K562 (cell line): ENCODE measurements around the gene TYW3. TPM values are rescaled to one million over a fixed set of nuclear protein-coding genes. Genes with fewer than 3 reads are reported as not detected.

Experiments used
- CEBPG ChIP-seq, 3 experiments: fragments of 200-800 bp in 1 of 3; sonication (Bioruptor generic) in 1 of 3; sonication (generic) in 1 of 3; formaldehyde crosslinking in 1 of 3; IDR thresholded peaks in 2 of 3; conservative IDR thresholded peaks in 1 of 3; 2 replicates each; pipeline versions ENCODE4 v1.6.1 to v1.8.0; 2016 to 2022; ENCODE audit warnings: missing compliant biosample characterization in 2 of 3, missing genetic modification characterization in 2 of 3, mild to moderate bottlenecking in 1 of 3, missing genetic modification reagents in 1 of 3
- MAZ ChIP-seq, 2 experiments: fragments of 450-650 bp in 1 of 2; sonication (generic) in 1 of 2; formaldehyde crosslinking; IDR thresholded peaks in 1 of 2; conservative IDR thresholded peaks in 1 of 2; 2 replicates each; pipeline versions ENCODE4 v1.4.0 to v1.5.0; 2020; ENCODE audit warnings: mild to moderate bottlenecking in 1 of 2, missing genetic modification reagents in 1 of 2
- POLR3G ChIP-seq: IDR thresholded peaks from 2 replicates; pipeline ENCODE4 v1.6.1; 2011; ENCODE audit not compliant: insufficient read length, insufficient replicate concordance; ENCODE audit errors: extremely low read depth
- SPI1 ChIP-seq: IDR thresholded peaks from 2 replicates; pipeline ENCODE4 v1.6.1; 2011; ENCODE audit warnings: low read depth, low read length, control low read depth, borderline replicate concordance
- TOE1 ChIP-seq, 2 experiments: fragments of 450-650 bp in 1 of 2; sonication (generic) in 1 of 2; formaldehyde crosslinking in 1 of 2; IDR thresholded peaks; 2 replicates each; pipeline versions ENCODE4 v1.7.1 to v1.8.0; 2016 to 2022; ENCODE audit warnings: borderline replicate concordance in 2 of 2, mild to moderate bottlenecking in 2 of 2, antibody characterized with exemption in 1 of 2, inconsistent platforms in 1 of 2, low read depth in 1 of 2, missing genetic modification reagents in 1 of 2, moderate library complexity in 1 of 2
- ZNF263 ChIP-seq: sonication (generic); formaldehyde crosslinking; IDR thresholded peaks from 2 replicates; pipeline ENCODE4 v1.8.0; 2022; ENCODE audit warnings: mild to moderate bottlenecking, missing genetic modification reagents, borderline replicate concordance
- ZNF717 ChIP-seq: fragments of 250-450 bp; sonication (Bioruptor Pico); IDR thresholded peaks from 2 replicates; pipeline ENCODE4 v1.5.0; 2021
- ZNF75A ChIP-seq: fragments of 450-650 bp; formaldehyde crosslinking; IDR thresholded peaks from 2 replicates; pipeline ENCODE4 v1.4.0; 2020; ENCODE audit warnings: mild to moderate bottlenecking
- polyA plus RNA-seq, 8 experiments: library from polyadenylated mRNA; depleted of rRNA in 4 of 8; stranded (reverse) in 5 of 8; unstranded in 3 of 8; fragments of >200 nt; fragmentation: Nextera tagmentation in 2 of 8; fragmentation: Illumina TruSeq in 1 of 8; extraction: Ambion mirVana in 2 of 8; extraction: Trizol in 1 of 8; gene quantifications; 2 replicates each; pipeline versions ENCODE4 v1.2.1 to v1.2.3, GENCODE V29; 2011 to 2014; ENCODE audit warnings: inconsistent platforms in 1 of 8, missing spikeins in 1 of 8
- total RNA-seq, 7 experiments: library from RNA; depleted of rRNA in 6 of 7; stranded (reverse); fragments of >200 nt in 6 of 7; fragmentation: Illumina TruSeq in 2 of 7; extraction: Trizol in 2 of 7; gene quantifications; 2 replicates each; pipeline versions ENCODE4 v1.2.1 to v1.2.3, GENCODE V29; 2011 to 2021; ENCODE audit warnings: low replicate concordance in 1 of 7
- TF ChIP-seq, protein P1 (sequence below): IDR thresholded peaks from 2 replicates; pipeline ENCODE4 v1.6.1; 2011; ENCODE audit warnings: borderline replicate concordance, low read depth, mild to moderate bottlenecking, moderate library complexity, low read length; ENCODE audit not compliant: insufficient read depth, poor library complexity, severe bottlenecking
- TF ChIP-seq, protein P2 (sequence below): fragments of 250-450 bp; sonication (Bioruptor Pico); IDR thresholded peaks from 2 replicates; pipeline ENCODE4 v1.5.0; 2022; ENCODE audit warnings: mild to moderate bottlenecking
- TF ChIP-seq, protein P3 (sequence below): fragments of 450-650 bp; IDR thresholded peaks from 2 replicates; pipeline ENCODE4 v1.6.1; 2016; ENCODE audit warnings: antibody characterized with exemption
- TF ChIP-seq, protein P4 (sequence below): fragments of 250-450 bp; sonication (Bioruptor Pico); IDR thresholded peaks from 2 replicates; pipeline ENCODE4 v1.5.0; 2020; ENCODE audit warnings: mild to moderate bottlenecking, borderline replicate concordance

The TYW3 gene
- total and polyA plus RNA-seq, 9 of the 15 experiments (the other 6 are each of a cell fraction or from before 2014, with no cell fraction given): 22.0 to 54.0 (median 41.1) TPM

DNA sequence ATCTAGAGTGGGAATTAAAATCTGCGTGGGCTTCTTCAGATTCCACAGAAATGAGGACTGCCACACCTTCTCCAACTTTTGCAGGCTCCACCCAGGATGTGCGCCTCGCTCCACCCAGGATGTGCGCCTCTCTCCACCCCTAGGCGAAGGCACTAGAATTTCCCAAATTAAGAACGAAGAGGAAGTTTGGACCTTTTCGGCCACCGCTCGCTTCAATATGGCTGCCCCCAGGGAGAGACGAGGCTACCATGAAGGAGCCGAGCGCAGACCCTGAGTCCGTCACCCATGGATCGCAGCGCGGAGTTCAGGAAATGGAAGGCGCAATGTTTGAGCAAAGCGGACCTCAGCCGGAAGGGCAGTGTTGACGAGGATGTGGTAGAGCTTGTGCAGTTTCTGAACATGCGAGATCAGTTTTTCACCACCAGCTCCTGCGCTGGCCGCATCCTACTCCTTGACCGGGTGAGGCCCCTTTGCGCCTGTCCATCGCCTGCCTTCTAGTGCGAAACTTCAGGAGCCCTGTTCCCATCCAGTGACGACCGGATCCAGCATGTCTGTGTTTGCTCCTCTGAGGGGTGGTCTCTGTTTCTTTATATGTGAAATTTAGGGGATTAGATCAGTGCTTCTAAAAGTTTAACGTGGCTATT, at the start of gene TYW3, which contains the start of gene CRYZ (continued):
- TF ChIP-seq TOE1 (IDR thresholded peaks at IDR 0.05; ENCODE audit: borderline replicate concordance) (peak; percentile 89), TOE1 (CRISPR knock-in tag; IDR thresholded peaks at IDR 0.05; ENCODE audit: borderline replicate concordance, low read depth) (no peak), MAZ (CRISPR knock-in tag; conservative IDR thresholded peaks at IDR 0.05 in 1 of 2, IDR thresholded peaks at IDR 0.05 in 1 of 2) (peak in 1 of 2 experiments; percentile 55; a peak in 3 of 4 replicates), SPI1 (no peak), POLR3G (no peak), ZNF263 (CRISPR knock-in tag) (no peak), ZNF717 (CRISPR knock-in tag) (no peak), ZNF75A (CRISPR knock-in tag) (no peak), CEBPG (CRISPR knock-in tag; IDR thresholded peaks at IDR 0.05) (no peak), CEBPG (tag; conservative IDR thresholded peaks at IDR 0.05 in 1 of 2, IDR thresholded peaks at IDR 0.05 in 1 of 2) (no peak)
- TF ChIP-seq, protein P1, sequence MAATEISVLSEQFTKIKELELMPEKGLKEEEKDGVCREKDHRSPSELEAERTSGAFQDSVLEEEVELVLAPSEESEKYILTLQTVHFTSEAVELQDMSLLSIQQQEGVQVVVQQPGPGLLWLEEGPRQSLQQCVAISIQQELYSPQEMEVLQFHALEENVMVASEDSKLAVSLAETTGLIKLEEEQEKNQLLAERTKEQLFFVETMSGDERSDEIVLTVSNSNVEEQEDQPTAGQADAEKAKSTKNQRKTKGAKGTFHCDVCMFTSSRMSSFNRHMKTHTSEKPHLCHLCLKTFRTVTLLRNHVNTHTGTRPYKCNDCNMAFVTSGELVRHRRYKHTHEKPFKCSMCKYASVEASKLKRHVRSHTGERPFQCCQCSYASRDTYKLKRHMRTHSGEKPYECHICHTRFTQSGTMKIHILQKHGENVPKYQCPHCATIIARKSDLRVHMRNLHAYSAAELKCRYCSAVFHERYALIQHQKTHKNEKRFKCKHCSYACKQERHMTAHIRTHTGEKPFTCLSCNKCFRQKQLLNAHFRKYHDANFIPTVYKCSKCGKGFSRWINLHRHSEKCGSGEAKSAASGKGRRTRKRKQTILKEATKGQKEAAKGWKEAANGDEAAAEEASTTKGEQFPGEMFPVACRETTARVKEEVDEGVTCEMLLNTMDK: no peak
- TF ChIP-seq, protein P2, sequence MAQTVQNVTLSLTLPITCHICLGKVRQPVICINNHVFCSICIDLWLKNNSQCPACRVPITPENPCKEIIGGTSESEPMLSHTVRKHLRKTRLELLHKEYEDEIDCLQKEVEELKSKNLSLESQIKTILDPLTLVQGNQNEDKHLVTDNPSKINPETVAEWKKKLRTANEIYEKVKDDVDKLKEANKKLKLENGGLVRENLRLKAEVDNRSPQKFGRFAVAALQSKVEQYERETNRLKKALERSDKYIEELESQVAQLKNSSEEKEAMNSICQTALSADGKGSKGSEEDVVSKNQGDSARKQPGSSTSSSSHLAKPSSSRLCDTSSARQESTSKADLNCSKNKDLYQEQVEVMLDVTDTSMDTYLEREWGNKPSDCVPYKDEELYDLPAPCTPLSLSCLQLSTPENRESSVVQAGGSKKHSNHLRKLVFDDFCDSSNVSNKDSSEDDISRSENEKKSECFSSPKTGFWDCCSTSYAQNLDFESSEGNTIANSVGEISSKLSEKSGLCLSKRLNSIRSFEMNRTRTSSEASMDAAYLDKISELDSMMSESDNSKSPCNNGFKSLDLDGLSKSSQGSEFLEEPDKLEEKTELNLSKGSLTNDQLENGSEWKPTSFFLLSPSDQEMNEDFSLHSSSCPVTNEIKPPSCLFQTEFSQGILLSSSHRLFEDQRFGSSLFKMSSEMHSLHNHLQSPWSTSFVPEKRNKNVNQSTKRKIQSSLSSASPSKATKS (CRISPR knock-in tag): no peak
- TF ChIP-seq, protein P3, sequence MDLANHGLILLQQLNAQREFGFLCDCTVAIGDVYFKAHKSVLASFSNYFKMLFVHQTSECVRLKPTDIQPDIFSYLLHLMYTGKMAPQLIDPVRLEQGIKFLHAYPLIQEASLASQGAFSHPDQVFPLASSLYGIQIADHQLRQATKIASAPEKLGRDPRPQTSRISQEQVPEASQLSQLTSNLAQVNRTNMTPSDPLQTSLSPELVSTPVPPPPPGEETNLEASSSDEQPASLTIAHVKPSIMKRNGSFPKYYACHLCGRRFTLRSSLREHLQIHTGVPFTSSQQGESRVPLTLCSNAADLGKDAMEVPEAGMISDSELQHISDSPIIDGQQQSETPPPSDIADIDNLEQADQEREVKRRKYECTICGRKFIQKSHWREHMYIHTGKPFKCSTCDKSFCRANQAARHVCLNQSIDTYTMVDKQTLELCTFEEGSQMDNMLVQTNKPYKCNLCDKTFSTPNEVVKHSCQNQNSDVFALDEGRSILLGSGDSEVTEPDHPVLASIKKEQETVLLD: no peak
- TF ChIP-seq, protein P4, sequence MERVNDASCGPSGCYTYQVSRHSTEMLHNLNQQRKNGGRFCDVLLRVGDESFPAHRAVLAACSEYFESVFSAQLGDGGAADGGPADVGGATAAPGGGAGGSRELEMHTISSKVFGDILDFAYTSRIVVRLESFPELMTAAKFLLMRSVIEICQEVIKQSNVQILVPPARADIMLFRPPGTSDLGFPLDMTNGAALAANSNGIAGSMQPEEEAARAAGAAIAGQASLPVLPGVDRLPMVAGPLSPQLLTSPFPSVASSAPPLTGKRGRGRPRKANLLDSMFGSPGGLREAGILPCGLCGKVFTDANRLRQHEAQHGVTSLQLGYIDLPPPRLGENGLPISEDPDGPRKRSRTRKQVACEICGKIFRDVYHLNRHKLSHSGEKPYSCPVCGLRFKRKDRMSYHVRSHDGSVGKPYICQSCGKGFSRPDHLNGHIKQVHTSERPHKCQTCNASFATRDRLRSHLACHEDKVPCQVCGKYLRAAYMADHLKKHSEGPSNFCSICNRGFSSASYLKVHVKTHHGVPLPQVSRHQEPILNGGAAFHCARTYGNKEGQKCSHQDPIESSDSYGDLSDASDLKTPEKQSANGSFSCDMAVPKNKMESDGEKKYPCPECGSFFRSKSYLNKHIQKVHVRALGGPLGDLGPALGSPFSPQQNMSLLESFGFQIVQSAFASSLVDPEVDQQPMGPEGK (CRISPR knock-in tag): no peak
